MCF 10A (cell line): Measurements from ENCODE around the gene TBXAS1. TPM values are rescaled to one million over a fixed set of nuclear protein-coding genes. Genes with fewer than 3 reads are reported as not detected.

Source experiments
- BruUV-seq: library from RNA; stranded (reverse); fragments of 400-500 nt; replicated peaks from 2 replicates; lab custom pipeline; 2021; lab: Mats Ljungman, UMichigan
- CTCF ChIA-PET: fragments of 300-600 bp; sonication (Branson Sonifier 250); formaldehyde crosslinking; extraction: SDS; loops from one replicate; lab custom pipeline; 2021; ENCODE audit warnings: antibody characterized with exemption, inconsistent platforms; lab: Yijun Ruan, JAX
- POLR2A ChIA-PET: fragments of 300-600, 350-650 bp; sonication (Branson Sonifier 250); formaldehyde crosslinking; extraction: SDS; loops from one replicate; lab custom pipeline; 2020; ENCODE audit warnings: antibody characterized with exemption, inconsistent platforms; lab: Yijun Ruan, JAX
- DNase-seq: peaks from one replicate; pipeline ENCODE4 v3.0.0-alpha.2; 2018; ENCODE audit not compliant: unreplicated experiment
- H3K27ac Mint-ChIP-seq: one replicate; pipeline ENCODE4 v1.8.0; 2022; ENCODE audit warnings: mild to moderate bottlenecking, low read depth, mixed read lengths; ENCODE audit not compliant: unreplicated experiment
- H3K27me3 Mint-ChIP-seq: one replicate; pipeline ENCODE4 v1.8.0; 2022; ENCODE audit warnings: mixed read lengths; ENCODE audit not compliant: insufficient read depth, unreplicated experiment
- H3K36me3 Mint-ChIP-seq: one replicate; pipeline ENCODE4 v1.8.0; 2022; ENCODE audit warnings: mild to moderate bottlenecking, moderate library complexity, mixed read lengths; ENCODE audit not compliant: insufficient read depth, unreplicated experiment
- H3K4me1 Mint-ChIP-seq: one replicate; pipeline ENCODE4 v1.8.0; 2022; ENCODE audit warnings: mixed read lengths; ENCODE audit not compliant: insufficient read depth, unreplicated experiment
- H3K4me3 Mint-ChIP-seq: one replicate; pipeline ENCODE4 v1.8.0; 2022; ENCODE audit warnings: mild to moderate bottlenecking, moderate library complexity, mixed read lengths; ENCODE audit not compliant: unreplicated experiment
- H3K9me3 Mint-ChIP-seq: one replicate; pipeline ENCODE4 v1.8.0; 2022; ENCODE audit warnings: mixed read lengths; ENCODE audit not compliant: unreplicated experiment
- intact Hi-C: fragments of 100-400 bp; cut with micrococcal nuclease; formaldehyde crosslinking; loops from 2 replicates; pipeline ENCODE4 v1.14.1; 2022
- total RNA-seq: library from RNA; stranded (reverse); gene quantifications from 2 replicates; pipeline ENCODE4 v1.2.3, GENCODE V29; 2022
- TF ChIP-seq, protein P1 (sequence below): fragments of 200-600 bp; IDR thresholded peaks from one replicate; pipeline ENCODE4 v1.8.0; 2022; ENCODE audit warnings: antibody characterized with exemption, mild to moderate bottlenecking; ENCODE audit not compliant: unreplicated experiment

The TBXAS1 gene
- total RNA-seq, 1 experiment from 2014 or later: 1.5 TPM

DNA sequence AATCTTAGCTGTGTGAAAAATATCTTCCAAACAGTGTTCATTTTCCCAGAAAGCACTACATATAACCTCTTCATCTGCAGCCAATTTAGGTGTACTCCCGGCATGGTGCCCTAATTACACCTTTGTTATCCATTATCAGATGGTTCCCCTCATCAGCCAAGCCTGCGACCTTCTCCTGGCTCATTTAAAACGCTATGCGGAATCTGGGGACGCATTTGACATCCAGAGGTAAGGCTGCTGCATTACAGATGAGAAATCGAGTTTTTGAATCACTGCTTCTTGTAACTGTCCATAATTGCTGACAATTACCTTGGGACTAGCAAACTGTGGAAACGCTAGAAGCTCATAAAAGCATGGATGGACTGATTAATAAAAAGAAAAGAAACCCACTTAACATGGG lies 124.2 kb downstream of the TBXAS1 start:
- Mint-ChIP-seq H3K4me3 (no peak overlapping the region), H3K27ac (no peak overlapping the region), H3K36me3 (no peaks in the 10 kb centered on the region), H3K27me3 (no peaks in the 10 kb centered on the region), H3K9me3 (no peaks in the 10 kb centered on the region), H3K4me1 (no peaks in the 10 kb centered on the region)
- TF ChIP-seq, protein P1, sequence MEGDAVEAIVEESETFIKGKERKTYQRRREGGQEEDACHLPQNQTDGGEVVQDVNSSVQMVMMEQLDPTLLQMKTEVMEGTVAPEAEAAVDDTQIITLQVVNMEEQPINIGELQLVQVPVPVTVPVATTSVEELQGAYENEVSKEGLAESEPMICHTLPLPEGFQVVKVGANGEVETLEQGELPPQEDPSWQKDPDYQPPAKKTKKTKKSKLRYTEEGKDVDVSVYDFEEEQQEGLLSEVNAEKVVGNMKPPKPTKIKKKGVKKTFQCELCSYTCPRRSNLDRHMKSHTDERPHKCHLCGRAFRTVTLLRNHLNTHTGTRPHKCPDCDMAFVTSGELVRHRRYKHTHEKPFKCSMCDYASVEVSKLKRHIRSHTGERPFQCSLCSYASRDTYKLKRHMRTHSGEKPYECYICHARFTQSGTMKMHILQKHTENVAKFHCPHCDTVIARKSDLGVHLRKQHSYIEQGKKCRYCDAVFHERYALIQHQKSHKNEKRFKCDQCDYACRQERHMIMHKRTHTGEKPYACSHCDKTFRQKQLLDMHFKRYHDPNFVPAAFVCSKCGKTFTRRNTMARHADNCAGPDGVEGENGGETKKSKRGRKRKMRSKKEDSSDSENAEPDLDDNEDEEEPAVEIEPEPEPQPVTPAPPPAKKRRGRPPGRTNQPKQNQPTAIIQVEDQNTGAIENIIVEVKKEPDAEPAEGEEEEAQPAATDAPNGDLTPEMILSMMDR: no peak
- CTCF ChIA-PET: no interaction called here
- DNase-seq: no peak
- POLR2A ChIA-PET: no interaction called here
- BruUV-seq: no TSS peak
- intact Hi-C loops: no loop called here

DNA sequence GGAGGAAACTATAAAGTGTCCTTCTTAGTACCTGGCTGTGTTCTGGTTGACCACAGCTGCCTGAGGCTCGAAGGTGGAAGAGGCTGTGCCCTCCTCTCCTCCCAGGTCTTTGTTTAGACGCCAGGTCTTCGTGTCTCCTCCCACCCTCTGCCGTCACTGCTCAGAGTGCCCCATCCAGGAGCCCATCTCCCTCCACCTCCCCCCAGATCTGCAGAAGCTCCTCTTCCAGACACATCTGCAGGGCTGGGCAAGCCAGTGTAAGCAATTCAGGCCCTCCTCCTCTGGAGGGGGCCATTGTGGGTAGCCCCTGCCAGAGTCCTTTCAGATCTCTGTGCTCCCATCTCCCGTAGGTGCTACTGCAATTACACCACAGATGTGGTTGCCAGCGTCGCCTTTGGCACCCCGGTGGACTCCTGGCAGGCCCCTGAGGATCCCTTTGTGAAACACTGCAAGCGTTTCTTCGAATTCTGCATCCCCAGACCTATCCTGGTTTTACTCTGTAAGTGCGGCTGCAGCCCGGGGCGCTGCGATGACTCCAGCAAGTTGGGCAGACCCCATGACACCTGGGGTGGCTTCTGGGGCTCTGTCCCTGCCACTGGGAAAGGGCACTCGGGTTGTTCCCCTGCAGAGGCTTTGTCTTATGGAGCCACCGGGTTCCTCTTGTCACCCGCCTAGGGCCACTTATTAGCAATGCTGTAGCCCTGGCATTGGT lies 126.2 kb downstream of the TBXAS1 start:
- Mint-ChIP-seq H3K36me3 (no peaks in the 10 kb centered on the region), H3K4me3 (no peak overlapping the region), H3K27me3 (no peaks in the 10 kb centered on the region), H3K9me3 (no peaks in the 10 kb centered on the region), H3K4me1 (no peaks in the 10 kb centered on the region), H3K27ac (no peak overlapping the region)
- no TSS peak for BruUV-seq
- POLR2A ChIA-PET: no interaction called here
- CTCF ChIA-PET: no interaction called here
- DNase-seq: no peak
- TF ChIP-seq, protein P1: no peak
- intact Hi-C loops: no loop called here

DNA sequence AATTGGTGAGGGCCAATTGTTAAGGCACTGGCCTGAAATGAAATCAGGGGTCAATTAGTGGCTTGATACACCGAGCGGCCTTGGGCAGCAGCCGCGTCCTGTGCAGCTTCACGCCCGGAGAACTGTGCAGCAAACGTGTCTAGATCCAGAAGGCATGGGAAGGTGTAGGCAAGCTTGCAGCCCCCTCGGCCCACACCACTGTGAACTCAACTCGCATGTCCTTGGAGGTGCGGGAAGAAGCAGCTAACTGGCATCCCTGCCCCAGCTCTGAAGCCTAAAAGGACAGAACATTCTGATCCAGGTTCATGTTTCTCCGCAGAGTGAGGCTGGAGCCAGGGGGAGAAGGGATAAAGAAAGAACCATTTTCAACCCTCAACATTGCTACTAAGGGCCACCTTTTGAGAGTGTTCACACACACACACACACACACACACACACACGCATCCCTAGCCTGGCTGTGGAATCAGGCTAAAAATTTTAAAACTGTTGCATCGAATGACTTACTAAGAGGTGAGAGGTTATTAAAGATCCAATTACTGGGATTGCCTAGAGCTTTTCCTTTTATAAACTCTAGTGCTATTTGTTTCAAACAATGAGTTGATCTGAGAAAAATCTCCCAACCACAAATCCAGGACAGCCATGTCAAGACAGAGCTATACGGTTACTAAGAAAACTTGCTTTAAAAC lies 129.7 kb downstream of the TBXAS1 start:
- no peak for DNase-seq
- CTCF ChIA-PET: no interaction called here
- intact Hi-C loops: no loop called here
- Mint-ChIP-seq H3K27ac (no peak overlapping the region), H3K4me1 (no peaks in the 10 kb centered on the region), H3K27me3 (no peaks in the 10 kb centered on the region), H3K36me3 (no peaks in the 10 kb centered on the region), H3K9me3 (no peaks in the 10 kb centered on the region), H3K4me3 (no peak overlapping the region)
- TF ChIP-seq, protein P1: no peak
- no TSS peak for BruUV-seq
- POLR2A ChIA-PET: no interaction called here

DNA sequence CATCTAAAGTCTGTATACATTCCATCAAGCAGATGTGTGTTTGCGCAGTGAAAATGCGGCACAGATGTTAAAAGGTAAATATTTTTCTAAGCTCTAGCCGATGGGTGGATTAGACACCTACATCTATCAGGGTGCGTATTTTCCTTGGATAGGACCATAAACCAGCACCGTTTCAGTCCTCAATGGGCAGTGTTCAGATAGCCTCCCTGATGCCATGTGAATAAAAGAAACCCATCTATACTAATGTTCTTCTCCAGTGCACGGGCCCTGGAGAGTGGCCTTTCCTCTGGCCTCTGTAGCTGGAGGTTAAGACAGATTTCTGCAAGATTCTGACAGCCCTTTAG lies 130.2 kb downstream of the TBXAS1 start:
- intact Hi-C loops: no loop called here
- ChIA-PET POLR2A (no interaction called here), CTCF (interaction anchor here (0.7 kb wide), 1 partner anchor 12 kb away, joined by 3 read pairs; no protein-coding TSS in a partner anchor)
- TF ChIP-seq, protein P1: no peak
- no peaks in the 10 kb centered on the region for H3K9me3 Mint-ChIP-seq
- H3K4me1 Mint-ChIP-seq: no peaks in the 10 kb centered on the region
- H3K27me3 Mint-ChIP-seq: no peaks in the 10 kb centered on the region
- BruUV-seq: no TSS peak
- DNase-seq: no peak
- no peak overlapping the region for H3K27ac Mint-ChIP-seq
- no peaks in the 10 kb centered on the region for H3K36me3 Mint-ChIP-seq
- no peak overlapping the region for H3K4me3 Mint-ChIP-seq
